Measurements from ENCODE around the gene ADGB.
"Not testable (repeated sequence)": the region's sequence is repeated elsewhere in the genome, so short reads cannot be mapped to it uniquely, and the experiment has no call there.

The ADGB gene

DNA sequence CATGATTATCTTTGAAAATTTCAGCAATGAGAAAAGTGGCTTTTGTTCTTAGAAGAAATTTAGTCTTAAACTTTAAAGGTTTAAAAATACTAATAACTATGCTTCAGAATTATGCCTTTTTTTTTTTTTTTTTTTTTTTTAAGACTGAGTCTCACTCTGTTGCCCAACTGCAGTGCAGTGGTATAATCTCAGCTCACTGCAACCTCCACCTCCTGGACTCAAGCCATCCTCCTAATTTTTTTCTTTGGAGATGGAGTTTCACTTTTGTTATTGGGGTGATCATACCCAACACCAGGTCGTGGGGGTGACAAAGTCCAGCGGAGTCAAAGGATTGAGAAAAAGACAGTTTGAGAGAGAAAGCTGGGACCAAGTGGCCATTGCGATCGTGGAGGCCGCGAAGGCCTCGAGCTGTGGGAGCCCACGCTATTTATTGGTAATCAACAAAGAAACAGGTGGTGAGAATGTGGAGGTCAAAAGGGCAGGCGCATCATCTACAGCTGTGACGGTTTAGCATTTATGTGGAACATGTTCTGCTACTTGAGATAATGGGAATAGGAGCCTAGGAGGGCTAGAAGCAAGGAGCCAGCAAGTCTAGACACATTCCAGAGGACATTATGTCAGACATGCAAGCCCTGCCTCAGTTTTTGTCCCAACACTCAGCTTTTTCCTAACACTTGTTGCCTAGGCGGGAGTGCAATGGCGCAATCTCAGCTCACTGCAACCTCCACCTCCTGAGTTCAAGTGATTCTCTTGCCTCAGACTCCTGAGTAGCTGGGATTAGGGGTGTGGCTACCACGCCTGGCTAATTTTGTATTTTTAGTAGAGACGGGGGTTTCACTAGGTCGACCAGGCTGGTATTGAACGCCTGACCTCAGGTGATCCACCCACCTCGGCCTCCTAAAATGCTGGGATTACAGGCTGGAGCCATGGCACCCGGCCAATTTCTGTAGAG lies 217.0 kb downstream of the ADGB start:
- not testable (repeated sequence) for DNase-seq (ENCODE audit: low spot score)

DNA sequence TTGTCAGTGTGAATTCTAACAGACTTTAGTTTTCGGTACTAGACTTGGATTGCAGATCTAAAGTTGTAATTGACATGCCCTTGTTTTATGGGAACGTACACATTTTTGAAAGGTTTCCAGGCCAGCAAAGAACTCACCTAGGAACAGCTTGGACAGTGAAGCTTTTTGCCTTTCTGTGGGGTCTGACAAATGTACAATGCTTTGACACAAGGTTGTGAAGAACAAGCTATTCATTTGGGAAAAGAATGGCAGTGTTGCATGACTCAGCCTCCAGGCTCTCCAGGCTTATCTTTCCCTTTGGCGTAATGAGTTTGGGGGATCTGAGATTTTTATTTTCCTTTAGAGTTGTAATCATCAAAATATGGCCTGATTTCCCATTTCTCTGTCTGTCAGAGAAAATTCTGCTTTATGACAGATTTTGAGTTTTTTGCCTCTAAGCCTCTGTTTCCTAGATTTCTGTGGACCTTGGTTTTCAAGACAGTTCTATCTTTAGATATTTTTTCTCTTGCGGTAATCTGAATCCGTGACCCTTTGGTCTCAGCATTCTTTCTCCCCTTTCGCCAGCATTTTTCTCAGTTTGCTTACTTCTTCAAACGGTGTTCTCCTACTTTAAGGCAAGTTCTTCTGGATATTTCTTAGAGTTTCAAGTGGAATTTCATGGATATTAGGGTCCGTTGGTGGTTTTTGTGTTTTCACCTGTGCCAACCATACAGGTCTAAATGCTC lies 221.0 kb downstream of the ADGB start:
- DNase-seq (ENCODE audit: low spot score): no peak

DNA sequence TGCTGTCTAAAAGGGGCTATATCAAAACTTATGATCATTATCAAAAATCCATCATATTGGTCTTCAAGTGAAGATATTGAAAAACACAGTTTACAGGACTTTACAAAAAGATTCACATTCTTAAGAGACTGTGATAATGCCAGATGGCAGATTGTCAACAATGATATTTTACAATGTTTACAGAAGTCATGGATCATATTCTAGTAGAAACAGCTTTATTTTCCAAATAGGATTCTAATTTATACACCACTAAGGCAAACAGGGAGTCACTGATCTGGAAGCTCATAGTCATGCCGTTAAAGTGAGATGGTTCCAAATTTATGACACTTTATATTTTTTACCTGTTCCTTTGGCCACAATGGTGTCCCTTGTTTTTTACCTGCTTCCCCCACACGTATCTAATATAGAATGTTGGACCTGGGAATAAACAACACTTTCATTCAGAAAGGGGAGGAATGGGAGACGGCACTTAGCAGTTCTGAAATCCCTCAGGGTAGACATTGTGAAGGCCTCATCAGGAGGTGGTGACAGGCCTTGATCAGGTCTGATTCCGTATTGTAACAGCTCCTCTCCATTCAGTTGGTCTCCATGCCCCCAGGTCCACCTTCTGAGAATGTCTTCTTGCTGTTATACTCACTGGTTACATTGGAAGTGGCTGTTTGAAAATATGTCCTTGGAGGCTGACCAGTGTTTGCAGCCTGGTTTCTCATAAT lies 228.6 kb downstream of the ADGB start:
- DNase-seq (ENCODE audit: low spot score): no peak

DNA sequence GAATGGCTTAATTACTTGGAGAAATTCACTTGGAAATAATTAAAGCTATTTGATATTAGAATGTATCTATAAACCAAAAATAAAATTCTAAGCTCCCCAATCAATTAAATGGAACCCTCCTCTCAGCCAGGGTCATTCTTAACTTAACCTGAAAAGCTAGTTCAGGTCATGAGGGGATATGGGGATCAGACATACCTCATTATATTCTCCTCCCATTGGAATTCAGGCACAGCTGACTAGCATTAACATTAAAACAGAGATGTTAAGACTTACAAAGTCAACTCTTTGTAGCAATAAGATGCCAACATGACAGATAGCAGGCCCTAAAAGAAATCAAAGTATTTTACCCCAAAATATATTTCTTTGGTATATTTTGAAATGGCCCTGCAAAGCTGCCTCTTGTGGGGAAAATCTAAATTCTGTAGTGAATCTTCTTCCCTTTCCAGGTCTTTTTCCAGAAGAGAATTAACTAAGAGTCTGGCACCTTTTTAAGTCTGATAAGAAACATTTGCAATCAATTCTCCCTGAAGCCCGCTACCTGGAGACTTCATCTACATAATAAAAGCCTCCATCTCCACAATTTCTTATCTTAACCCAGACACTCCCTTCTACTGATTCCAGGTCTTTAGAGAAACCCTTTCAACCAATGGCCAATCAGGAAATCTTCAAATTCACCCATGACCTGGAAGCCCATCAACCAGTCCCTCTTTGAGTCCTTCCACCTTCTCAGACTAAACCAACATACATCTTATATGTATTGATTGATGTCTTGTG lies 231.2 kb downstream of the ADGB start:
- no peak for DNase-seq (ENCODE audit: low spot score)

DNA sequence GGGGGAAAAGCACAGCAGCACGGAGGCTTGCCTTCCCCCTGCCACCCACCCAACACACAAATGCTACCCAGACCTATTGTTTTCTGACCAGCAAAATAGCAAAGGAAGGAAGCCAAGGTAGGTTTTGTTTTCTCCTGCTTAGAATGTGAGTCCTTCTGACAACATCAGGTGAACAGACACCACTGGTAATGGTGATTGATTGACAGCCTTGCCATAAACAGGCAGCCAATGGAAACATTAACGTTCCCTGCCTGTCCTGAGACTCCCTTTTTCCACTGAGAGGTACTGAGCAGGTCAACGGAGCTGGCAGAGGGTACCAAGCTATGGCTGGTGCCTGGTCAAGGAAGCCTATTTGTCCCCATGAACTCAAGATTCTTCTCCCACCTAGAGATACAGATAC lies 234.4 kb downstream of the ADGB start:
- DNase-seq (ENCODE audit: low spot score): no peak

DNA sequence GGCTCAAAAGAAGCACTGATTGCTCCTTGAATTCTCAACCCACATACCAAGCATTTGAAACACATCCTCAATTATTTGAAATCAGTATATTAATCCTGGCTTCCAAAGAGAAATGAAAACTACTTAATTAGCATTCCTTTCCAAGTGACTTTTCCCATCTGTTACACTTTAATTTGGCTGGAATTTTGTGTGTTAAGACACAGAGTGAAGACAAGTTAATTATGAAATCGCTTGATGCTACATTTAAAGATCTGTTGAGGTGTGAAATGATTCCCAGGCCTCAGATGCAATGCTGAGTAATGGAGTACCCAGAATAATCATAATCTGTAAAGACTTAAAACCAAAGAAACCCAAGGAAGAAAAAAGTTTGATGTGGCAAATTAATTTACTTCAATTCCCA lies 241.4 kb downstream of the ADGB start:
- no peak for DNase-seq (ENCODE audit: low spot score)

DNA sequence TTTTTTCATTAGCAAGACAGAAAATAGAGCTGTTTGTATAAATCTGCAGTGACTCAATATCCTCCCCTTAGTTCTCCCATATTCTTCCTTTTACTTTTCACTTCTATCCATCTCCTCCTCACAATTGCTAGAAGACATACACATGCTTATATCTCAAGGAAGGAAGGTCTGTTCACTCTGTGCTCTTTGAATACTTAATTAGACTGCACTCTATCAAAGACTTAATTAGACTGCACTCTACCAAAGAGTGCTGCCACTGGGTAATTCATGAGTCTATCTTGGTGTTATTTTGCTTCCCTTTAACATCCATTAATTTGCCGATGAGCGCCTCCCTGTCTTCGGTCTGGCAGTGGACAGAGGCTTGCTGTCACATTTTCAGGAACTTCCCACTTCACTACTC lies 241.9 kb downstream of the ADGB start:
- no peak for DNase-seq (ENCODE audit: low spot score)

DNA sequence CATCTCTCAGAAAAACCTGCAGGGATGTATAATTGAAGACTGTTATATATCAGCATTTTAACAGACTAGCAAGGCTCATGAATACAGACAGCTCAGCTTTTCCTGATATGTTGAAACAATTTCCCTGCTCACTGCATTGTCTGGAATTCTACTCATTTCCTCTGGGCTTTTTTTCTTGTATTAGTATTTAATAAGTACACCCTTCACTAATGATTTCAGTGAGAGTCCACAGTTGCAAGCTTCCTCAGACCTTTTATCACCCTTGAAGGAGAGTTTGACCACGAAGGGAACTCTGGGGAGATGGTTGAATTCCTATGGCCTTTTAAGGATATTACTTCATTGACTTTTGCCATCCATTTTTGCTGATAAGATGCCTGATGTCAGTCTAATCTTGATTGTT lies 248.7 kb downstream of the ADGB start:
- no peak for DNase-seq (ENCODE audit: low spot score)

DNA sequence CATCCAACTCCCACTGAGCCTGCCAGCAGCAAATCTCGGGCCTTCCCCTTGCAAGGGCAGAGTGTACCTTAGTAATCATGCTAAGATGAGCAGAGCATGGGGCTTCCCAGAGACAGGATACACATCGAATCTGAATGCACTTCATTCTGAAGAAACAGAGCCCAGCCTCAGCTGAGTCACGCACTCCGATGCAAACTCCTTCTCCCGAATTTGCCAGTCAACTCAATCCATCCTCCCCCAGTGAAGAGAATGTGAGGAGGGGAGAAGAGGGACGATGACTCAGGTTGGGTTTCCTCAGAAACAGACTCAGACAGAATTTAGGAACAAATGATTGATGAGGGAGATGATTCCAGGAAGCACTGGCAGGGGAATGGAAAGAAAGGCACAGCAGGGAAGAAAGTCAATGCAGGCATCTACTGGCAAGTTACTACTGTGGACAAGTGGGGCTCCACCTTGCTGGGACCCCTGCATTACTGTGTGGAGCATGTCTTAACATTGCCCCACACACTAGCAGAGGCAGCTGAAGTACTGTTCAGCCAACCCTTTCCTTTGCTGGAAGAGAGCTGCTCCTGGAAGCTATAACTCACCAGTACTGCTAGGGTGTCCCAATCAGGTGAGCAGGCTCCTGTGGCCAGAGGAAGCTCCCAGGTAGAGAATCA lies 251.6 kb downstream of the ADGB start:
- DNase-seq (ENCODE audit: low spot score): no peak

DNA sequence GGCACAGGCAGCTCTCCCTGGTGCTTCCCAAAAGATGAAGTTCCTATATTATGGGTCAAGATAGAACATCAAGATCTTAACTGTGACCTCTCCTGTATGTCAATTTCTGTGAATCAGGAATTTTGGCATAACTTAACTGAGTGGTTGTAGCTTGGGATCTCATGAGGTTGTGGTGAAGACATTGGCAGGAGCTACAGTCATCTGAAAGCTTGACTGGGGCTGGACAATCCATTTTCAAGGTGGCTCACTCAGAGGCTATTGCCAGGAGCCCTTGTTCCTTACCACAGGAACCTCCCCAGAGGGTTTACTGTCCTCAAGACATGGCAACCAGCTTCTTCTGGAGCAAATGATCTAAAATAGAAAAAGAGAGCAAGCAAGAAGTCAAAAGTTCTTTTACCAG lies 252.2 kb downstream of the ADGB start:
- DNase-seq (ENCODE audit: low spot score): no peak

DNA sequence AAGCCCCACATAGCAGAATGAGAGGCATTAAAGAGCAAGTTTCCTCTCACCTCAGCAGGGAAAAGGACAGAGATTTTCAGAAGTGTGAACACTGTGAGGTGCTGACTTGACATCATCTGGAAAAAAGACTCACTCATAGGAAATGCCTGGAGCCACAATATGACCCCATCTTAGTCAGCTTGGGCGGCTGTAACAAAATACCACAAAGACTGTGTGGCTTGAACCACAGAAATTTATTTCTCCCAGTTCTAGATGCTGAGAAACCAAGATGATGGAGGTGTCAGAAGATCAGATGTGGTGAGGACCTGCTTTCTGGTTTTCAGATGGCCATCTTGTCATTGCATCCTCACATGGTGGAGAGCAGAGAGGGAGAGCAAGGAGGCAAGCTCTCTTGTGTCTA lies 253.1 kb downstream of the ADGB start:
- no peak for DNase-seq (ENCODE audit: low spot score)

DNA sequence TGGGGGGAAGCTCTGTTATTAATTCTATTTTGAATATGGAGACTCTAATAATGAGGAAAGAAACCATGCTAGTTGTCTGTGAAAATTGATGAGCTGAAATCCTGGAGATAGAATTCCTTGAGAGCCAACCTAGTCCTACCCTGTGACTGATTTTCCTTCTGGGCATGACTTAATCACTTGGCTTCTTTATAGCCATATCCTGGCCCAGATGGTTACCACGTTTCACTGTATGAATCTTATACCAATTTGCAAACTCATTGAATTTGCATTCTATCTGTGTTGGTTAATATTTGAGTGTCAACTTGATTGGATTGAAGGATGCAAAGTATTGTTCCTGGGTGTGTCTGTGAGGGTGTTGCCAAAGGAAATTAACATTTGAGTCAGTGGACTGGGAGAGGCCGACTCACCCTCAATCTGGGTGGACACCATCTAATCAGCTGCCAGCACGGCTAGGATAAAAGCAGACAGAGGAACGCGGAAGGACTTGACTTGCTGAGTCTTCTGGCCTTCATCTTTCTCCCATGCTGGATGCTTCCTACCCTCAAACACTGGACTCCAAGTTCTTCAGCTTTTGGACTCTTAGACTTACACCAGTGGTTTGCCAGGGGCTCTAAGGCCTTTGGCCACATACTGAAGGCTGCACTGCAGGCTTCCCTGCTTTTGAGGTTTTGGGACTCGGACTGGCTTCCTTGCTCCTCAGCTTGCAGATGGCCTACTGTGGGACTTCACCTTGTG lies 255.9 kb downstream of the ADGB start:
- not testable (repeated sequence) for DNase-seq (ENCODE audit: low spot score)

DNA sequence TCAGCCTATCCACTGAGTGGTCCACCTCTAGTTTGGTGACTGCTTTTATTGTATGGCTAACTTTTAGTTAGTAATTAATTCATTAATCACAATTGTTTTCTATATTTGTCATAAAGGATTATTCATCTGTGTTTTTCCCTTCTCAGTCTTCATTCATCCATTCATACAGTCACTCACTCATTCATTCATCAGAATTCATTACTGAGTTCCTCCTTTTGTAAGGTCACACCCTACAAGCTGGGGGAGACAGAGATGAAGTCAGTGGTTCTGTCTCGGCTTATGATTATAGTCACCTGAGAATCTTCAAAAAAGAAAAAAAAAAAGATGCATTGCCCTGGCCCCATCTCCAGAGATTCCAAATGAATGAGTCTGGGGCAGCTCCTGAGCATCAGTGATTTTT lies 257.1 kb downstream of the ADGB start:
- no peak for DNase-seq (ENCODE audit: low spot score)

DNA sequence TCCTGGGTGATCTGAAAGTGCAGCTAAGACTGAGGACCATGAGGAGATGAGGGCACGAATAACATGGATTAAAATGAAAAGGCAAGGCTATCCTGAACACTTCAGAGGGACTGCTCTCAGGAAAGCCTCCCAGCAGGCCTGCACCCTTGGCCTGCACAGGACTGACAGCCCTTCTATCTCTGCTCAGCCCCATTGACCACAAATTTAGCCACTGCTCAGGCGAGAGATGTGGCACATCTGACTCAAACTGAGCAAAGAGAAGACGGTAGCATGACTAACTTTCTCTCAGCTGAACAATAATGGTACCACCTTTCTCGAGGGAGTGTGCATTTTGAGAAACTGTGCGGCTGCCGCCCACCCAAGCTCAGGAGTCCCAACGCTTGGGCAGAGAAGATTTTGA lies 257.5 kb downstream of the ADGB start:
- DNase-seq (ENCODE audit: low spot score): no peak

DNA sequence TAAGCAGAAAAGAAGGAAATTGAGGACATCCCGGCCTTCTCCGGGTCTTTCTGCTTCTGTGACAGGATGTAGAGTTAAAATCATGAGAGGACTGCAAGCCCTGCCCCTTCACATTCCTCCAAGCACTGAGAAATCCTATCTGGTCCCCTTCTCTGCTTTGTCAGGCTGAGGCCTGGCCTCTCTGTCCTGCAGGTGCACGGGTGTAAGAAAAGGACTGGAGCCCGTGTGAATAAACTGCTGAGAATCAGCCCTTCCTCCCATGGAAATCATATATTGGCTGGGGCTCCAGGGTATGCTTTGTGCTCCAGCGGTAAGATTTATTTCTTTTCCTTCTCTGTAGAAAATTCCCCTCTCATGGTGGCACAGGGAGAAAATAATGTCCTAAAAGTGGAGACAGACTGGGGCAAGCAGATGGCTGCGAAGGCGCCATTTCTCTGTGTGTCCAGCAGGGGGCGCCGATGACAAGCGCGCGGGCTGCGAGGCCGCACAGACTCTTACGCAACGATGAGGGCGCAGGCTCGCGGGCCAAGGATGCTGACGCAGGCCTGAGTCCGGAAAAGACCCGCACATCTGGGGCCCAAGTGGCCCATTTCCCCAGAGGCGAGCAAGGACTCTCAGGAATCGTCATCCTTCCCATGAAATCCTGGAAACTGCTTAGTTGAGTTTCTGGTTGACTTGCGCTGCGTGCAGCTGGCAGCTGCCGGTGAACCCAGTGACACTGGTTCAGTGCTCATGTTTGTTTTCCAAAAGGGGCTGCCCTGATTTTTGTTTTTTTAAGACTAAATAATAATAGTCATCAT lies 258.6 kb downstream of the ADGB start:
- DNase-seq (ENCODE audit: low spot score): peak; percentile 86

DNA sequence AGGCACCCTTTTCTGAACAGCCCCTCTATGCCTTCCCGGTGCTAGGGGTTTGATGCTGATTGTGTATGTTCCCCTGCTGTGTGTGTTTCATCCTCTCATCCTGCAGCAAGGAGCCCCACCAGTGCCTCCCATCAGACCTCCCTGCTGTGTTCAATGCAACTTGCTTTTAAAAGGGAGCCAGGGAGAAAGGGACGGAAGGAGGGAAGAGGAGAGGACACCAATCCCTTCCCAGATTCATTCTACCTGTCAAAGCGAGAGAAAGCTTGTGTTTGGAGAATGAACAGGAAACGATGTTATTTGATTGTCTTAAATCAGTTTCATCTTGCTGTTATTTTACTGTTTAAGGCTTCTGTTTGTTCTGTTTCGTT lies 259.2 kb downstream of the ADGB start:
- peak; percentile 68 for DNase-seq (ENCODE audit: low spot score)

DNA sequence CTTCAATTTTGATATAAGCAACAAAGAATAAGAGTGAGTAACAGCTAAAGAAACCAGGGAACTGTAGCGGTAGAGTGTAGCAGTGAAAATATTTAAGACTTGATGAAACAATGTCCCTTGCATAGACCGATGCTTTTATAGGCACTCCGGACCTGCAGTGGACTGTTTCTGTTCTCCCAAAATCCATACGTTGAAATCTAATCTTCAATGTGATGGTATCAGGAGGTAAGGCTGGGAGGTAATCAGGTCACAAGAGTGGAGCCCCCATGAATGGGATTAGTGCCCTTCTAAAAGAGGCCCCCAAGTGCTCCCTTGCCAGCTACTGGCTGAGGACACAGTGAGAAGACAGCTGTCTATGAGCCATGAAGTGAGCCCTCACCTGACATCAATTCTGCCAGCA lies 260.4 kb downstream of the ADGB start:
- no peak for DNase-seq (ENCODE audit: low spot score)

DNA sequence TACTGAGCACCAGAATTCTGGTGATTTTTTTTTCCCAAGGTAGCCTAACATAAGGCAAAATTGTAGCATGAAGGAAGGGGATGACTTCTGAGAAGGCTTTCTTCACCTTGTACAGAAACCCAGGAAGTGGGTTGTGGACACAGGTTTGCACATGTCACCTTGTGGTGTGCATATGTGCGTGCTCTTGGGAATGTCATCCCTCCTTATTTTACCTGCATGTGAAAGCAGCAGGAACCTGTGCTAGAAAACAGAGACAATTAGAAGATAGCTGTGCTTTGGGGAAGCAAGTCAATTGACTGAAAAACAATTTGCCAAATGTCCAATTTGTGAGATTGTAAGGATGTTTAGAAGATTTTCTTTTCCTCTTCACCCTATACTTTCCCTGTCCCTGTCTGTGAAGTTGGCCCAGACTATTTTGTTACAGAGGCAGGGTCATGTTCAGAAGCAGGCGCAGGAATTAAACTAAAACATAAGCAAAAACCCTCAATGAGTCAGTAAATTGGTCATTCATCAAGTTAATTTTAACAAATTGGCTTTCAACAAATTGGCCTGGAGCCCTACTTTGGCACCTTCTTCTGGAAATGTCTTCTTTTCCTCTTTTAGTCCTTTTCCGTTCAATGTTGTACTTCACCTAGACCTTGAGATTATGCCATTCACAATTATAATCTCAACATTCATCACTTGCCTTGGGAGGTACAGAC lies 261.2 kb downstream of the ADGB start:
- DNase-seq (ENCODE audit: low spot score): peak; percentile 17

DNA sequence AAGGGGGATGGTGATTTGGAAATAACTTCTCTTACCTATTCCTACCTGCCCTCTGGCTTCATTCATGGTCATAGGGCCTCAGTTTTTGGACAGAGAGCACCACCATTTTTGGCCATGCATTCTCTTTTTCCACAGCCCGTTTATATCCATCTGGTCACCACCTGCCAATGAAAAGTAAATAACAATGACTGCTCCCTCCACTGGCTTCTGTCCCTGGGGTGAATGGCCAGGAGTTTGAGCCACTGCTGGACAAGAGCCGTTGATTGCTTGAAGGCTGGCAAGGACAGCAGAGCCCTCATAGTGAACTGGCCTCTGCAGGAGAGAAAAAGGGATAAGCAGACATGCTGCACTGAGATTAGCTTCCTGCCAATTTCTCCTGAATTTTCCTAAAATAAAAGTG lies 261.8 kb downstream of the ADGB start:
- DNase-seq (ENCODE audit: low spot score): peak; percentile 81
